Measurements from ENCODE around the gene PRM2. TPM values are rescaled to one million over a fixed set of nuclear protein-coding genes. Genes with fewer than 3 reads are reported as not detected.

Gene PRM2
- total RNA-seq, 1 experiment from 2014 or later = not detected

DNA sequence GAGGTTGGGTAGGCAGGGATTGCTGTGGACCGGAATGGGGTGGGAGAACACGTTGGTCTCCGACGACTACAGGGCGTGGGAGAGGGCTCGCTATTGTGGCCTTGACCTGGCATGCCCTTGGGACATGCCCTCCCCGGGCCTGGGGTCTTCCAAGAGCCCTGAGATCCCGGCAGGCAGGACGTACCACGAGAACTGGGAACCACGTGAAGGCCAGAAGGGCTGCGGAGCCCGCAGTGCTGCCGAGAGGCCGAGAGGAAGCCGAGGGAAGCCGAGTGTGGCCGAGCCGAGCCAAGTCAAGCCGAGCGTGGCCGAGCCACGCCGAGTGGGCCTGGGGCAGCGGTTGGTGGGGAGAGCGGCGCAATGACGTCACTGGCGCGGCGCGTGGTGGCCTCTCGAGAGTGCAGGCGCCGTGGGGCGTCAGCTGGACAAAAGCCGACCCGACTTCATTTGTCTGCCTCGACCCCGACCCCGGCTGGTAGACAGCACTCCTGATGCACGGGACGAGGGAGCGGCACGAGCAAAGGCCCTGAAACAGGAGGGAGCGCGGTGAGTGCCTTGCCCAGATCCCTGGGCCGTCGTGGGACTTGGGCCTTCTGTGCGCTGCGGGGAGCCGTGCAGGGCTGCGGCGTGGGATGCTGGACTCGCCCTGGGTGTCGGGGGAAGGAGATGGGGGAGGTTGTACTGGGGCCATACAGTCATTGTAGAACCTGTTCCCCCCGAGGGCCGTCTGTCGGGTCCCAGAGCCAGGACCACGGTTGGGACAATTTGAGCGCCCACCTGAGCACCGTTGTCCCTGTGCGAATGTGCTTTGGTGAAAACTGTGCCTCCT, 26.8 kb downstream of the PRM2 start:
- DNase-seq (ENCODE audit: low read depth) = no peak

DNA sequence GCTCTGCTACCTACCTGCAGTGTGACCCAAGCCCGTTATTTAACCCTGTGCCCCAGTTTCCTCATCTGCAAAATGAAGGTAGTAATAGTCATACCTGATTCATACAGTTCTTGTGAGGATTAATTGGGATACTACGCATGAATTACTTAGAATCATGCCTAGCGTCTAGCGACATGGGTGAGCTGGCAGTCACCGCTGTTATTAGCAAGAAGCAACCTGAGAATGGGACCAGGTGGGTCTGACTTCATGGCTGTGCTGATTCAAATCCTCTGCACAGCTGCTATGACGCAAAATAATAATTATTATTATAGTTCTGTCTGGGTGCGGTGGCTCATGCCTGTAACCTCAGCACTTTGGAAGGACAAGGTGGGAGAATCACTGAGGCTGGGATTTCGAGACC, 28.1 kb downstream of the PRM2 start:
- DNase-seq (ENCODE audit: low read depth) = no peak

DNA sequence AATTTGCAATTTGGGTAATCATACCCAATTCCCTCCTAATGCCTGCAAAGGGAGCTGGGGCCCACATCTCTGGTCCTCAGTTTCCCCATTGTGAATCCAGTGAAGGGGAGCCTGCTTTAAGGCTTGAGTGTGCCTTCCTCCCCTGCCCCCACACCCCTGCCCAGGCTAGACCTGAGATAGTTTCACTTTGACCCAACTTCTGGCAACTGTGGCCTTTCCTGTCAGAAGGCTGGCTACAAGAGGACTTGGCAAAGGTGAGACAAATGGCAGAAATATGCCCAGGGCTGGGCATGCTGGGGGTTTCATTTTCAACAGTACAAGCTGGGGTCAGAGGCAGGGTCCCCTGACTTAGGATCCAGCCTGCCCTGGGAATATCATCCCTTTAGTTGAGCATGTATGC, 30.3 kb downstream of the PRM2 start:
- DNase-seq (ENCODE audit: low read depth) = no peak

DNA sequence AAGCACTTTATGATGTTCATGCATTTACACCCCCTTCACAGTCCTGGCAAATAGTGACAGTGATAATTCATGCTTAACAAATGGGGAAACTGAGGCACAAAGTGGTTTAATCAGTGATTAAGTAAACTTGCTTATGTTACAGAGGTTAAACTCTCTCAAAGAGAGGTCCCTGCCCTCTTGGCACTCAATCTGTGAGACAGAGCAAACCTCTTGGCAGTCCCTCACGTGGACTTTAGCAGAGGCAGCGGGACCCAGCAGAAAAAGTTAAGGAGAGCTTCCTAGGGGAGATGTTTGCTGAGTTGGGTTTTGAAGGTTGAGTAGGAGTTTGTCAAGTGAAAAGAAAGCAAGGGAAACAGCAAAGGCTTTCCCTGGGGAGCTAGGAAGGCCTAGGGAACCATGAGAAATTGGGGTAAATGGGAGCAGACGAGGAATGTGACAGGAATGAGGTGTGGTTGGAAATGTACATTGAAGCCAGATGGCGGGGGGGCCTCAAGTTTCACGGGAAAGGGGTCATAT, 31.0 kb downstream of the PRM2 start:
- no peak for DNase-seq (ENCODE audit: low read depth)

DNA sequence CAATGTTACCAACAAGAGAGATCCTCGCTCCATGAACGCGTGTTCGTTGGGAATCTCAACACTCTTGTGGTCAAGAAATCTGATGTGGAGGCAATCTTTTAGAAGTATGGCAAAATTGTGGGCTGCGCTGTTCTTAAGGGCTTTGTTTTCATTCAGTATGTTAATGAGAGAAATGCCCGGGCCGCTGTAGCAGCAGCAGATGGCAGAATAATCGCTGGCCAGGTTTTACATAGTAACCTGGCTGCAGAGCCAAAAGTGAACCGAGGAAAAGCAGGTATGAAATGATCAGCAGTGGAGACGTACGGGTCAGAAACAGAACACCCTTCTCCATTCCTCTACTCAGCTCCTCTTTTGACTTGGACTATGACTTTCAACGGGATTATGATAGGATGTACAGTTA, 33.6 kb downstream of the PRM2 start:
- no peak for DNase-seq (ENCODE audit: low read depth)

DNA sequence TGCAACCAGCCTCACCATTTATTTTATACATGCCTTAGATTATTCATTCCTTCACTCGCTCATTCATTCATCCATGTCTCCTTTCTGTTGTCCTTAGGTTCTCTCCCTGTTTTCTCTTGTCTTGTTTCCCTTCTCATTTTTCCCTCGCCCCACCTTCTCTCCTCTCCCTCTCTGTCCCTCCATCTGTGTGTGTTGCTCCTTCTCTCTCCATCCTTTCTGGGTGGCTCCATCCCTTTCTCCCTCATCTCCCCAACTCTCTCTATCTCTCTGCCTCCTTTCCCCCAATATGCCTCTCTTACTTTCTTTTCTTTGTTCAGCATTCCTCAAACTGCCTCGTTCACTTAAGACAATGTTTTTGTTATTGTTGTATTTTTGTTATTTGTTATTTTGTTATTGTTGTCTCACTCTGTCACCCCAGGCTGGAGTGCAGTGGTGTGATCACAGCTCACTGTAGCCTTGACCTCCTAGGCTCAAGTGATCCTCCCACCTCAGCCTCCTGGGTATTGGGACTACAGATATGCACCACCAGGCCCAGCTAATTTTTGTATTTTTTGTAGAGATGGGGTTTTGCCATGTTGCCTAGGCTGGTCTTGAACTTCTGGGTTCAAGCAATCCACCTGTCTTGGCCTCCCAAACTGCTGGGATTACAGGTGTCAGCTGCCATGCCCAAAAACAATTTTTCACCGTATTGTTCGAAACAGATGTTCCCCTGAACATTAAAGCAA, 34.6 kb downstream of the PRM2 start:
- no peak for DNase-seq (ENCODE audit: low read depth)

DNA sequence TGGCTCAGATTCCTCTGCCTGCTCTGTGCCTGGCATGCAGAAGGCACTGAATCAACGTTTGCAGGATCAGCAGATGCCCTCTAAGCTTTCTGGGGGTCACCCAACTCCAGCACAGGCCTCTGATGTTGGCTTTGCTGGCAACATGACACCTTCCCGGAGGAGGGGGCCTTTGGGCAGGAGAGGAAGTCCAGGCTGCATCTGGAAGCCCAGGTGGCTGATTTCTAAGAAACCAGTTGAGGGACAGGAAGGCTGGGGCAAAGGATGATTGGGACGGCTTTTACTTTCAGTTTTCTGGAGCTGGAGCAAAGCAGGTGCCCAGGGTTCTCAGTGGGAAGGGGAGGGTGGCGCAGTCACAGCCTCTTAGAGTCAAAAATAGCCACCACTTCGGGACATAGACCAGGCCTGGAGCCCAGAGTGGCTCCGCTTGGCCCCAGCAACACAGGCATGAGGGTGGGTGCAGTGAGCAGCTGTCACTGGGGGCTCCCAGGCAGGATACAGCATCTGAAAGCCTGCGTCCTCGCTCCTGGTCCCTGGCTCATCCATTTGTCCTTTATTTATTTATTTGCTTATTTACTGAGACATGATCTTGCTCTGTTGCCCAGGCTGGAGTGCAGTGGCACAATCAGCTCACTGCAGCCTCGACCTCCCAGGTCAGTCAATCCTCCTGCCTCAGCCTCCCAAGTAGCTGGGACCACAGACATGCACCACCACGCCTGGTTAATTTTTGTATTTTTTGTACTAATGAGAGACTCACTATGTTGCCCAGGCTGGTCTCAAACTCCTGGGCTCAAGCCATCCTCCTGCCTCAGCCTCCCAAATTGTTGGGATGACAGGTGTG, 35.4 kb downstream of the PRM2 start:
- DNase-seq (ENCODE audit: low read depth) = no peak

DNA sequence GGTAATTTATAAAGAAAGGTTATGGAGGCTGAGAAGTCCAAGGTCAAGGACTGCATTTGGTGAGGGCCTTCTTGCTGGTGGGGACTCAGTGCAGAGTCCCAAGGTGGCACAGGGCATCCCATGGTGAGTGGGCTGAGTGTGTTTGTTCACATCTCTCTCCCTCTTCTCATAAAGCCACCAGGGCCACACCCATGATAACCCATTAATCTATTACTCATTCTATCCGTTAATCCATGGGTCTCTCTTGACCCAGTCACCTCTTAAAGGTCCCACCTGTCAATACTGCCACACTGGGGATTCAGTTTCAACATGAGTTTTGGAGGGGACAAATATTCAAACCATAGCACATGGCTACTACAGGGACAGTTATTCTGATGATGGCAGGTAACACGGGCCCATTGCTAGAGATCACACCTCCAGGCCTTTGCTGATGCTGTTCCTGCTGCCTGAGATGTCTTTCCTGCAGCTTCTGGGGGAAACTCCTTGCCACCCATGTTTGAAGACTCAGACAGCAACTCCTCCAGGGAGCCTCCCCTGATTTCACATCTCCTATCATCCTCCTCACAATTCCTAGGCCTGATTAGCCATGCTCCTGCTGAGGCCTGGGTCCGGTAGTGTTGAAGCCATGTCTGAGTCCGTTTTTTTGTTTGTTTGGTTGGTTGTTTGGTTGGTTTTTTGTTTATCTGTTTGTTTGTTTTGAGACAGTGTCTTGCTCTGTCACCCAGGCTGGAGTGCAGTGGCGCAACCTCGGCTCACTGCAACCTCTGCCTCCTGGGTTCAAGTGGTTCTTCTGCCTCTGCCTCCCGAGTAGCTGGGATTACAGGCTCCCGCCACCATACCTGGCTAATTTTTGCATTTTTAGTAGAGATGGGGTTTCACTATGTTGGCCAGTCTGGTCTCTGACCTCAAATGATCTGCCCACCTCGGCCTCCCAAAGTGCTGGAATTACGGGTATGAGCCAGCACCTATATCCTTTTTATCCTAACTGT, 36.3 kb downstream of the PRM2 start:
- no peak for DNase-seq (ENCODE audit: low read depth)

DNA sequence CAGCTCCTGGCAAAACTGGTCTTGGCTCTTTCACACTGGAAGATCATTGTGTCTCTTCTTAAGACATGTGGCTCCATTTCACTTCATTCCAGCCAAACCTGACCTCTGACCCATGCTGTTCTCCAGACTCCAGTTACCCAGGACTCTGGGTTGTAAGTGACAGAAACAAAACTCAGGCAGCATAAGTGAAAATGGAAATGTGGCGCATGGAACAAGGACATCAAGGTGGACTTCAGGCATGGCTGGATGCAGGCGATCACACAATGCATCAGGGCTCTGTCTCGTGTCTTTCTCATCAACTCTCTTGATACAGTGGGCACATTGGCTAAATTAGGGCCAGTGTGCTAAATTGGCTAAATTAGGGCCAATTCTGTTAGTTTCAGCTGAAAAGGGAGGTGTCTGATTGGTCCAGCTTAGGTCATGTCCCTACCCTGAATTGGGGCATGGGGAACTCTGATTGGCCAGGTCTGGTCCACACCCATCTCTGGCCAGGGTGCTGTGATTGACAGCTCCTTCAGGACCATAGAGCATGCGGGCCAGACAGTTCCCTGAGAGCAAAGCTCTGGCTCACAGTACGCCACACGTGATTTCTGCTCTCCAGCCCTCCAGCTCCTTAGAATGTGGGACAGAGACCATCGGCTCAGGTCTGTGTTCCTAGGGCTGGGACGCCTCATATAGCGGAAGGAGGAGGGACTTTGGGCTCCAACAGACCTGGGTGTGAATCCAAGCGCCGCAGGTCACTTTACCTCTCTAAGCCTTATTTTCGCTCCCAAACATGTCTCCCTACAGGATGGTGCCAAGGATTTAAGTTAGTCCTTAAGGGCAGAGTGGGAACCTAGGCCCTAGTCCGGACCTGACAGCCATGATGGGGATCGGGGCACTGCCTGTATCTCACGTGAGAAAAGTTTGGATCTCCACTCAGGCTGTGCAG, 37.7 kb downstream of the PRM2 start:
- DNase-seq (ENCODE audit: low read depth) = no peak

DNA sequence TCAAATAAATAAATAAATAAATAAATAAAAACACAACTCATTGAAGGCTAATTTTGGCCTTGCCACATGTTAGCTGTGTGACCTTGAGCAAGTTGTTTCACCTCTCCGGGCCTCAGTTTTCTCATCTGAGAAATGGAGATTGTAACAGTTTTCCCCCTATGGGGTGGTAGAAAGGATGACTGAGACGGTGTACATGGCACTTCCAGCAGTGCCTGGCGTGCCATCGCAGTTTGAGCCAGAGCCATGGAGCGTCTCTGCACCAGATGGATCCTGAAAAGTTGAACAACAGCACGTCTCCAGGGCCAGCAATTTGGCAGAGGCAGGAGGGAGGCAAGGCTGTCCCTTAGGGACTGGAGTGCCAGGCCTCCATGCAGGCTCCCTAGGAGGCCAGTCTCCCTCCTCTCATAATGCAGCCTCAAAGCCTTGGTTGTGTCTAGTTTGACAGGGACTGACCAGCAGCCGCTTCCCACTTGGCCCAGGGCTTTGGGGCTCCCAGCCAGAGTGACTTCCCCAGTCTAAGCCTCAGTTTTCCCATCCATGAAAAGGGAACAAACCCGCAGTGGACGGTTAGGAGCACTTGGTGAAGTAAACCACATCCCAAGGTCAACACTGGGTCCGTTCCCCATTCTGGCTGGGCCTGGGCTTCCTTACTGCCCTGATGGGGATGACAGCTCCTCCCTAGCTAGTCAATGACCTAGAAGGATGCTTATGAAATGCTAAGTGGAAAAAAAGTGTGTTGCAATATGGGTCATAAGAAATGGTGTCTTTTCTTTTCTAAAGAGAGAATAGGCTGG, 39.6 kb downstream of the PRM2 start:
- no peak for DNase-seq (ENCODE audit: low read depth)

DNA sequence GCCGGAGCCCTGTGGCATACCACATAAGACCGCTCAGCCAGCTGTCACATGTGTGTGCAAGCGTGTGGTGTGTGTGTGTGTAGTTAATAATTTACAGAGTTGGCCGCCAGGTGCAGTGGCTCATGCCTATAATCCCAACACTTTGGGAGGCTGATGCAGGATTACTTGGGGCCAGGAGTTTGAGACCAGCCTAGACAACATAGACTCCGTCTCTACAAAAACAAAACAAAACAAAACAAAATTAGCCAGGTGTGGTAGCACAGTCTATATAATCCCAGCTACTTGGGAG, 40.6 kb downstream of the PRM2 start:
- no peak for DNase-seq (ENCODE audit: low read depth)

DNA sequence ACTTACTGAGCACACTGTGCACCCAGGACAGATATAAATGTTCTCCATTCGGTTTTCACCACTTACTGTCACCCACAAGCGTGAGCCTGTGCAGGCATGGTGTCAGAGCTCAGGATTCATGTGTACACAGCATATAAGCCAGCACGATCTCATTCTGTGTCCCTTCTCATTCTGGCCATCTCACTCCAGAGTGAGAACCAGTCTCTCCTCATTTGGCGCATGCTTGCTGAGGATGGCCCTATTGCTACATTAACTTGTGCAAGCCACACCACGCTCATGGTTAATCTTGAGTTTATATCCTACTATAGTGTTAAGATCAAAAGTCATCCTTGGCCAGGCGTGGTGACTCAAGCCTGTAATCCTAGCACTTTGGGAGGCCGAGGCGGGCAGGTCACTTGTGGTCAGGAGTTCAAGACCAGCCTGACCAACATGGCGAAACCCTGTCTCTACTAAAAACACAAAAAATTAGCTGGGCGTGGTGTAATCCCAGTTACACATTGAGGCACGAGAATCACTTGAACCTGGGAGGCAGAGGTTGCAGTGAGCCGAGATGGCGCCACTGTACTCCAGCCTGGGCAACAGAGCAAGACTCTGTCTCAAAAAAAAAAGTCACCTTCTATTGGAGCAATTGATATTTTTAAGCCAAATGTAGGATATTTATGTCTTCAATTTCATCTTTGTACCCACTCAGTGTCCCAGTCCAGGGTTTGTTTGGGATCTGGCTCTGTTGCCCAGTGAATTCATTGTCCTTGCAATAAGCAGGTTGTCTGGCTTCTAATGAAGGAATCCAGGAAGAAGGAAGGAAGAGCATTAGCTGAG, 41.2 kb downstream of the PRM2 start:
- DNase-seq (ENCODE audit: low read depth) = peak; percentile 65

DNA sequence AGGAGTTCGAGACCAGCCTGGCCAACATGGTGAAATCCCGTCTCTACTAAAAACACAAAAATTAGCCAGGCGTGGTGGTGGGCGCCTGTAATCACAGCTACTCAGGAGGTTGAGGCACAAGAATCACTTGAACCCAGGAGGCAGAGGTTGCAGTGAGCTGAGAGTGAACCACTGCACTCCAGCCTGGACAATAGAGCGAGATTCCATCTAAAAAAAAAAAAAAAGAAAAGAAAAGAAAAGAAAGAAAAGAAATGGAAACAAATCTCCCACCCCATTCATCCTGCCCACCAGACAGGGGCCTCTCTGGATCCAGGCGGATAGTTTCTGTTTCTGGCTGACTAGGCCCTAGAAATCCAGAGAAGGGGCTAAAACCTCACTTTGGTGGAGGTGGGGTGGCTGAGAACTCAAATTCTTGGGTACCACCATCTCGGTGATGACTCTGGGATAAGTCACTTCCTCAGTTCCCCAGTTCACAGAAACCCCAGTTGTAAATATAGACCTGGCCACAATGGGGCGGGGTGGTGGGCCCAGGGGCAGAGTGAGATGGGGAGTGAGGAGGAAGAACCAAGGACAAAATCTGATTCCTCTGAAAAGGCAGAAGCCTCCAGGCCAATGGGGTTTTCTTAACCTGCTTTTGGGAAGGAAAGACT, 42.4 kb downstream of the PRM2 start:
- DNase-seq (ENCODE audit: low read depth) = no peak

DNA sequence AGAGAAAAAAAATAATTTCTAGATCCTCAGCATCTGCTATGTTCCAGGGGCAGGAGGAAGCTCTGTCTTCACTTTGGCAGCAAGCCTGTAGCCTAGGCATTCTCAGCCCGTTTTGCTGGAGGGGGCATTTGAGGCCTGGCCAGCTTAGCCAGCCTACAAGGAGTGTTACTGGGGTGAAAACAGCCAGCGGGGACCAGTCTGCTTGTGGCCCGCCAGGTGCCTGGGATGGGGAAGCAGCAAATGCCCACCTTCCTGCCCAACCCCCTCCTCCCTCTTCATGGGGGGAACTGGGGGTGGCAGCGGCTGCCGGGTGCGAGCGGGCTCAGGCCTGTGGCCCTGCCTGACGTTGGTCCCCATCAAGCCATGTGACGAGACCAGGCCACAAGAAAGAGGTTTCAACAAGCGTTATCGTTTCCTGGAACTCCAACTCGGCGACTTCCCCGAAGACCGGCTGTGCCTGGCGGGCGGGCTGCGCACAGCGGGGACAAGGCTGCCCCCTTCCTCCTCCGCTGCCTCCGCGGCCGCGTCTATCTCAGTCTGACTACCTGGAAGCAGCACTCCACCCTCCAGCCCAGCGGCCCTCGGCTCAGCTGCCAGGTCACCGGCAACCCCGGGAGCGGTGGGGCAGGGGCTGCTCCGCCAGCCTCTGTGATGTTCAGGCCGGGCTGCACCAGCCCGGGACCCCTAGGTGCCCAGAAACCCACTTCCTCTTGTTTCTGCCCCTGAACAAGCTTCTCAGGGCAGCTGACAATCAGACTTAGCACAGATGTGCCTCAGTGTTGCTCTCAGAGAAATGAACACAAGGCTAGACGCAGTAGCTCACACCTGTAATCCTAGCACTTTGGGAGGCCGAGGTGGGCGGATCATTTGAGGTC, 43.2 kb downstream of the PRM2 start:
- DNase-seq (ENCODE audit: low read depth) = no peak

DNA sequence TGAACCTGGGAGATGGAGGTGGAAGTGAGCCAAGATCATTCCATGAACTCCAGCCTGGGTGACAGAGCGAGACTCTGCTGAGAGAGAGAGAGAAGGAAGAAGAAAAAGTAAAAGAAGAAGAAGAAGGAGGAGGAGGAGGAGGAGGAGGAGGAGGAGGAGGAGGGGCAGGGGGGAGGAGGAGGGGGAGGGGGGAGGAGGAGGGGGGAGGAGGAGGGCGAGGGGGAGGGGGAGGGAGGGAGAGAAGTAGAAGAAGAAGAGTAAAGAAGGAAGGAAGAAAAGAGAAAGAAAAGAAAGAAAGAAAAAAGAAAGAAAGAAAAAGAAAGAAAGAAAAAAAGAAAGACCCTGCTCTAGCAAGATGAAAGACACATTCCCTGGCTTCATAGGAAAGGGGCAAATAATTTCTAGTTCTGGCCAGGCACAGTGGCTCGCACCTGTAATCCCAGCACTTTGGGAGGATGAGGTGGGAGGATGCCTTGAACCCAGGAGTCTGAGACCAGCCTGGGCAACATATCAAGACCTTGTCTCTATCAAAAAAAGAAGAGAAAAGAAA, 43.9 kb downstream of the PRM2 start:
- no peak for DNase-seq (ENCODE audit: low read depth)

DNA sequence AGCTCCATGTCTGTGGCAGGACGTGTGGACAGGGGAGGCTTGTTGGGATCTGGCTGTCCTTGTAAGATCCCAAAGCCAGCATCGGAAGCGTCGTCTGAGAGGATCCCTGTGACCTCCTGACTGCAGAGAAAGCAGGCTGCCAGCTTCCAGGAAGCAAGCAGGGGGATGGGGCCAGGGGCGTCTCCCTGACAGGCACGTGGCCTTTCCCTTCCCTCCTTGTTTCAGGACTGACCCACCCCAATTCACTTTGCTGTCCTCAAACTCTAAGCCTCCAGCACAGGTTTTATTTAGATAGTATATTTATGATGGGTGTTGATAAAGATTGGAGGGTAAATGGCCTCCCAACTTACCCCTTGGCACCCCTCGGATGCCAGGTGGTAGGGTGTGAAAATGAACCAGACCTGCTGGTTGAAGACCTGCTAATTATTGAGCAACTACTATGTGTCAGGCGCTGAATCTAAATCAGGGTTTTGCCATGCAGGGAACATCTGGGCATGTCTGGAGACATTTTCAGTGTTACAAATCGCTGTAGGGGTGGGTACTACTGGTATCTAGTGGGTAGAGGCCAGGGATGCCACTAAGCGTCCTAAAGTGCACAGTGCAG, 44.8 kb downstream of the PRM2 start:
- DNase-seq (ENCODE audit: low read depth) = no peak

Data from LHCN-M2 (cell line).